B cell (primary cell): Measurements from ENCODE around the gene CCDC183. TPM values are rescaled to one million over a fixed set of nuclear protein-coding genes. Genes with fewer than 3 reads are reported as not detected.

Experiments
- ATAC-seq: fragments of 200-7000 bp; cut with Tn5 transposase; one replicate; pipeline ENCODE4 v1.10.0; 2021; ENCODE audit warnings: low read depth, mild to moderate bottlenecking, moderate number of reproducible peaks, moderate library complexity
- CTCF ChIA-PET: fragments of 350-600 bp; sonication (Branson Sonifier 250); formaldehyde crosslinking; loops from one replicate; lab custom pipeline; 2021; ENCODE audit warnings: antibody characterized with exemption, inconsistent platforms; lab: Charles Lee
- POLR2A ChIA-PET: fragments of 350-600 bp; sonication (Branson Sonifier 250); formaldehyde crosslinking; loops from one replicate; lab custom pipeline; 2021; ENCODE audit warnings: antibody characterized with exemption; lab: Charles Lee
- DNase-seq: peaks from one replicate; pipeline ENCODE4 v3.0.0; 2013
- H2AFZ ChIP-seq: 2 replicates; pipeline ENCODE4 v1.6.1; 2012; ENCODE audit warnings: mild to moderate bottlenecking, low read depth, low read length; ENCODE audit not compliant: insufficient read depth, poor library complexity, severe bottlenecking
- H3K27ac ChIP-seq, 2 donors: 1 replicate in 1 of 2; 2 replicates in 1 of 2; pipeline ENCODE4 v1.5.1; 2012 to 2013; ENCODE audit warnings: low read length in 2 of 2, mild to moderate bottlenecking in 2 of 2, moderate library complexity in 1 of 2
- H3K27me3 ChIP-seq, 4 experiments: fragments of 200-600 bp in 1 of 4; sonication (generic) in 1 of 4; replicated peaks in 1 of 4; 1 replicate in 2 of 4; 2 replicates in 2 of 4; pipeline versions ENCODE4 v1.6.1 to v1.7.0; 2013 to 2016; ENCODE audit warnings: low read length in 3 of 4, mild to moderate bottlenecking in 2 of 4, mixed read lengths in 1 of 4, moderate library complexity in 1 of 4; ENCODE audit not compliant: insufficient read depth in 4 of 4, control insufficient read depth in 3 of 4; ENCODE audit errors: control extremely low read depth in 1 of 4
- H3K36me3 ChIP-seq, 2 experiments: replicated peaks in 1 of 2; 1 replicate in 1 of 2; 2 replicates in 1 of 2; pipeline versions ENCODE4 v1.6.1 to v1.7.1; 2013; ENCODE audit warnings: low read length in 1 of 2; ENCODE audit not compliant: insufficient read depth in 2 of 2, control insufficient read depth in 1 of 2; ENCODE audit errors: control extremely low read depth in 1 of 2, extremely low read depth in 1 of 2
- H3K4me1 ChIP-seq, 2 donors: fragments of 200-600 bp in 1 of 2; sonication (generic) in 1 of 2; 1 replicate in 1 of 2; 2 replicates in 1 of 2; pipeline versions ENCODE4 v1.5.1 to v1.6.1; 2013 to 2017; ENCODE audit warnings: low read length in 2 of 2; ENCODE audit not compliant: control insufficient read depth in 2 of 2, insufficient read depth in 2 of 2
- H3K4me2 ChIP-seq: replicated peaks from 2 replicates; pipeline ENCODE3; 2012; ENCODE audit warnings: mild to moderate bottlenecking, low read depth, low read length; ENCODE audit not compliant: poor library complexity, severe bottlenecking
- H3K4me3 ChIP-seq, 5 experiments: fragments of 200-600 bp in 1 of 5; sonication (generic) in 1 of 5; 1 replicate in 3 of 5; 2 replicates in 2 of 5; pipeline versions ENCODE4 v1.5.1 to v1.7.0; 2011 to 2016; ENCODE audit warnings: low read length in 4 of 5, mild to moderate bottlenecking in 4 of 5, low read depth in 2 of 5, control low read depth in 1 of 5, moderate library complexity in 1 of 5; ENCODE audit not compliant: insufficient read depth in 1 of 5; ENCODE audit errors: control extremely low read depth in 1 of 5, extremely low read depth in 1 of 5
- H3K79me2 ChIP-seq: fragments of 200-600 bp; sonication (generic); one replicate; pipeline ENCODE4 v1.6.0; 2016; ENCODE audit warnings: low read length; ENCODE audit not compliant: control insufficient read depth, insufficient read depth
- H3K9ac ChIP-seq: fragments of 200-600 bp; sonication (generic); 2 replicates; pipeline ENCODE4 v1.6.1; 2017; ENCODE audit warnings: mild to moderate bottlenecking, low read length, moderate library complexity
- H3K9me3 ChIP-seq, 3 donors: one replicate each; pipeline versions ENCODE4 v1.6.1 to v1.7.1; 2013; ENCODE audit warnings: low read length in 2 of 3; ENCODE audit not compliant: control insufficient read depth in 2 of 3, insufficient read depth in 1 of 3; ENCODE audit errors: control extremely low read depth in 1 of 3
- H4K20me1 ChIP-seq: 2 replicates; pipeline ENCODE4 v1.6.0; 2012; ENCODE audit warnings: mild to moderate bottlenecking, low read length; ENCODE audit not compliant: insufficient read depth, control insufficient read depth, poor library complexity, severe bottlenecking
- H3K27ac Mint-ChIP-seq: one replicate; pipeline ENCODE4 v1.8.0; 2021; ENCODE audit warnings: mixed read lengths
- H3K27me3 Mint-ChIP-seq: one replicate; pipeline ENCODE4 v1.8.0; 2021; ENCODE audit warnings: mixed read lengths
- H3K4me1 Mint-ChIP-seq: one replicate; pipeline ENCODE4 v1.8.0; 2021; ENCODE audit warnings: mixed read lengths
- H3K4me3 Mint-ChIP-seq: one replicate; pipeline ENCODE4 v1.8.0; 2021; ENCODE audit warnings: mixed read lengths
- H3K9me3 Mint-ChIP-seq: one replicate; pipeline ENCODE4 v1.8.0; 2022; ENCODE audit warnings: mixed read lengths; ENCODE audit not compliant: insufficient read depth
- EZH2 ChIP-seq: IDR thresholded peaks from 2 replicates; pipeline ENCODE4 v1.6.1; 2012; ENCODE audit warnings: borderline replicate concordance, low read depth, mild to moderate bottlenecking, moderate library complexity, low read length; ENCODE audit not compliant: insufficient read depth, poor library complexity, severe bottlenecking
- WGBS: methylation state at CpG from one replicate; pipeline ENCODE4 v1.1.5; 2013; ENCODE audit warnings: missing lambda C conversion rate; ENCODE audit not compliant: insufficient coverage; 5-methylcytosine and 5-hydroxymethylcytosine counted together
- intact Hi-C: fragments of 100-400 bp; cut with micrococcal nuclease; formaldehyde crosslinking; loops from one replicate; pipeline ENCODE4 v1.10.0; 2022
- polyA plus RNA-seq: library from polyadenylated mRNA; depleted of rRNA; stranded (reverse); fragments of >200 nt; gene quantifications from 2 replicates; pipeline ENCODE4 v1.2.3, GENCODE V29; 2012
- total RNA-seq, 2 donors: library from RNA; stranded (reverse); fragments of 120-200 nt in 1 of 2; gene quantifications; 1 replicate in 1 of 2; 2 replicates in 1 of 2; pipeline versions ENCODE4 v1.2.3 to v1.2.4, GENCODE V29; 2013 to 2022
- TF ChIP-seq, protein P1 (sequence below): fragments of 200-600 bp; IDR thresholded peaks from one replicate; pipeline ENCODE4 v1.8.0; 2022; ENCODE audit warnings: antibody characterized with exemption, mild to moderate bottlenecking

The CCDC183 gene
- total and polyA plus RNA-seq, 2 donors (not counting 1 experiment from before 2014, with no cell fraction given) = 1.8 to 4.9 TPM

GRCh38 chr9:136789523-136789937 lies 6.6 kb upstream of the CCDC183 start:
- Histone ChIP-seq H2AFZ (no peak overlapping the region), H3K9ac (no peak overlapping the region), H3K9me3 (no peaks in the 10 kb centered on the region), H3K36me3 (peaks cover 0 to 4% of the 10 kb centered on the region in 2 experiments), H3K4me1 (peaks cover 18 to 27% of the 10 kb centered on the region in 2 donors), H3K27ac (no peak overlapping the region), H4K20me1 (peaks cover 12% of the 10 kb centered on the region), H3K79me2 (peaks cover 4% of the 10 kb centered on the region), H3K4me2 (no peak overlapping the region), H3K4me3 (no peak overlapping the region), H3K27me3 (no peaks in the 10 kb centered on the region)
- Mint-ChIP-seq H3K27me3 (no peaks in the 10 kb centered on the region), H3K4me1 (peaks cover 23% of the 10 kb centered on the region), H3K4me3 (no peak overlapping the region), H3K27ac (no peak overlapping the region), H3K9me3 (no peaks in the 10 kb centered on the region)
- intact Hi-C loops = no loop called here
- no peak for ATAC-seq
- TF ChIP-seq, protein P1, sequence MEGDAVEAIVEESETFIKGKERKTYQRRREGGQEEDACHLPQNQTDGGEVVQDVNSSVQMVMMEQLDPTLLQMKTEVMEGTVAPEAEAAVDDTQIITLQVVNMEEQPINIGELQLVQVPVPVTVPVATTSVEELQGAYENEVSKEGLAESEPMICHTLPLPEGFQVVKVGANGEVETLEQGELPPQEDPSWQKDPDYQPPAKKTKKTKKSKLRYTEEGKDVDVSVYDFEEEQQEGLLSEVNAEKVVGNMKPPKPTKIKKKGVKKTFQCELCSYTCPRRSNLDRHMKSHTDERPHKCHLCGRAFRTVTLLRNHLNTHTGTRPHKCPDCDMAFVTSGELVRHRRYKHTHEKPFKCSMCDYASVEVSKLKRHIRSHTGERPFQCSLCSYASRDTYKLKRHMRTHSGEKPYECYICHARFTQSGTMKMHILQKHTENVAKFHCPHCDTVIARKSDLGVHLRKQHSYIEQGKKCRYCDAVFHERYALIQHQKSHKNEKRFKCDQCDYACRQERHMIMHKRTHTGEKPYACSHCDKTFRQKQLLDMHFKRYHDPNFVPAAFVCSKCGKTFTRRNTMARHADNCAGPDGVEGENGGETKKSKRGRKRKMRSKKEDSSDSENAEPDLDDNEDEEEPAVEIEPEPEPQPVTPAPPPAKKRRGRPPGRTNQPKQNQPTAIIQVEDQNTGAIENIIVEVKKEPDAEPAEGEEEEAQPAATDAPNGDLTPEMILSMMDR = no peak
- no peak for TF ChIP-seq EZH2
- DNase-seq = no peak
- WGBS = 67% methylated on average over 1 of the region's 3 CpGs
- POLR2A ChIA-PET = no interaction called here
- CTCF ChIA-PET = interaction anchor here (1.4 to 10.5 kb wide), 6 partner anchors 17 to 274 kb away, joined by 3 to 106 read pairs (median 14); partner anchors contain the start of genes FUT7 and RABL6
